ENCODE data around the gene FOXD2. TPM values are rescaled to one million over a fixed set of nuclear protein-coding genes. Genes with fewer than 3 reads are reported as not detected.
"Not testable (repeated sequence)": the region's sequence is repeated elsewhere in the genome, so short reads cannot be mapped to it uniquely, and the experiment has no call there.

The FOXD2 gene
- polyA plus RNA-seq, 2 of the 4 experiments (the other 2 are of a cell fraction): 0.13 to 0.35 TPM

- TF ChIP-seq CHD4 (IDR thresholded peaks at IDR 0.05; ENCODE audit: borderline replicate concordance): no peak
- TF ChIP-seq BHLHE40 (IDR thresholded peaks at IDR 0.05; ENCODE audit: low read depth, low read length): no peak
- no peak for TF ChIP-seq SREBF2 (IDR thresholded peaks at IDR 0.05)
- no peak for TF ChIP-seq JUNB (IDR thresholded peaks at IDR 0.05)
- TF ChIP-seq TFCP2L1 (CRISPR knock-in tag; IDR thresholded peaks at IDR 0.05): no peak
- TF ChIP-seq EP300 (IDR thresholded peaks at IDR 0.05): no peak
- TF ChIP-seq FOSB (CRISPR knock-in tag; IDR thresholded peaks at IDR 0.05): no peak
- TF ChIP-seq MAX (IDR thresholded peaks at IDR 0.05): no peak
- no peak for TF ChIP-seq NPAS2 (CRISPR knock-in tag; IDR thresholded peaks at IDR 0.05; ENCODE audit: borderline replicate concordance)
- no peak for TF ChIP-seq HOXB5 (CRISPR knock-in tag; IDR thresholded peaks at IDR 0.05)
- no peak for TF ChIP-seq USF2 (IDR thresholded peaks at IDR 0.05)
- TF ChIP-seq FOSL2 (IDR thresholded peaks at IDR 0.05): no peak
- TF ChIP-seq FOSL2 (CRISPR knock-in tag; IDR thresholded peaks at IDR 0.05): no peak
- no peak for TF ChIP-seq TP53 (CRISPR knock-in tag; IDR thresholded peaks at IDR 0.05)
- no peak for TF ChIP-seq MAZ (IDR thresholded peaks at IDR 0.05; ENCODE audit: borderline replicate concordance, low read depth, low read length)
- no peak for TF ChIP-seq FOXS1 (CRISPR knock-in tag; IDR thresholded peaks at IDR 0.05)
- no peak for TF ChIP-seq MAFK (IDR thresholded peaks at IDR 0.05; ENCODE audit: partially characterized antibody)
These were observed 14.6 kb downstream of the FOXD2 start for GRCh38 chr1:47452426-47452825.

GRCh38 chr1:47453910-47454309 lies 16.1 kb downstream of the FOXD2 start:
- H3K27ac ChIP-seq; H3K9me3 ChIP-seq; H3K4me1 ChIP-seq; H3K4me2 ChIP-seq; H3K4me3 ChIP-seq; POLR2A ChIA-PET; ATAC-seq; FAIRE-seq; DNase-seq (ENCODE audit: low read depth in 1 of 2, low spot score in 1 of 2): not testable (repeated sequence)
- CTCF ChIA-PET: interaction anchor here (1.1 to 2.2 kb wide), 6 partner anchors 8 to 272 kb away, joined by 3 to 11 read pairs (median 3); no protein-coding TSS in a partner anchor
- 90% methylated on average over 2 of the region's 2 CpGs for WGBS (ENCODE audit: missing lambda C conversion rate)

More at GRCh38 chr1:47452426-47452825, 14.6 kb downstream of the FOXD2 start:
- ChIA-PET CTCF (interaction anchor here (1.3 to 2.2 kb wide), 3 partner anchors 15 to 274 kb away, joined by 5 to 11 read pairs (median 7); partner anchors contain the start of gene FOXD2), POLR2A (interaction anchor here (0.5 kb wide), 1 partner anchor 1785 kb away, joined by 3 read pairs; no protein-coding TSS in a partner anchor)
- no peak for DNase-seq (ENCODE audit: low read depth in 1 of 2, low spot score in 1 of 2)
- no peak for ATAC-seq
- no peak for FAIRE-seq
- Histone ChIP-seq H3K4me1 (no peaks in the 10 kb centered on the region), H3K27ac (no peak overlapping the region), H3K9me3 (no peaks in the 10 kb centered on the region), H3K4me2 (no peak overlapping the region), H3K4me3 (no peak overlapping the region)
- WGBS (ENCODE audit: missing lambda C conversion rate): 67% methylated on average over 1 of the region's 1 CpG

- ATAC-seq: no peak
- H3K4me3 ChIP-seq: no peak overlapping the region
- H3K4me1 ChIP-seq: no peaks in the 10 kb centered on the region
- CTCF ChIA-PET: interaction anchor here (0.6 to 1.3 kb wide), 2 partner anchors 20 to 254 kb away, joined by 3 read pairs; no protein-coding TSS in a partner anchor
- DNase-seq (ENCODE audit: low read depth in 1 of 2, low spot score in 1 of 2): no peak
- POLR2A ChIA-PET: no interaction called here
- no peak overlapping the region for H3K27ac ChIP-seq
- no peaks in the 10 kb centered on the region for H3K9me3 ChIP-seq
- no peak for FAIRE-seq
- H3K4me2 ChIP-seq: no peak overlapping the region
- WGBS (ENCODE audit: missing lambda C conversion rate): 63% methylated on average over 3 of the region's 4 CpGs
- TF ChIP-seq KDM5A (IDR thresholded peaks at IDR 0.05) (no peak), HEYL (CRISPR knock-in tag; IDR thresholded peaks at IDR 0.05) (no peak), GATA3 (IDR thresholded peaks at IDR 0.05; ENCODE audit: borderline replicate concordance) (no peak), ZNF302 (CRISPR knock-in tag; IDR thresholded peaks at IDR 0.05) (no peak), BCL3 (IDR thresholded peaks at IDR 0.05) (no peak), POLR2A (IDR thresholded peaks at IDR 0.05; ENCODE audit: low read length) (no peak), HES2 (IDR thresholded peaks at IDR 0.05) (no peak), REST (IDR thresholded peaks at IDR 0.05) (no peak), HMGXB4 (CRISPR knock-in tag; IDR thresholded peaks at IDR 0.05; ENCODE audit: borderline replicate concordance) (no peak), NR3C1 (IDR thresholded peaks at IDR 0.05) (no peak), ZFP36 (IDR thresholded peaks at IDR 0.05; ENCODE audit: borderline replicate concordance, partially characterized antibody) (no peak), CEBPB (IDR thresholded peaks at IDR 0.05) (no peak), ZSCAN20 (CRISPR knock-in tag; IDR thresholded peaks at IDR 0.05) (no peak), HOXB5 (CRISPR knock-in tag; IDR thresholded peaks at IDR 0.05) (no peak)
These were observed 18.4 kb downstream of the FOXD2 start for GRCh38 chr1:47456250-47456649.

All from A549 (cell line).